PFSK-1 (cell line): ENCODE results near the gene SLC35F1.

Source experiments
- FOXP2 ChIP-seq: optimal IDR thresholded peaks from 2 replicates; pipeline ENCODE3; 2011; ENCODE audit warnings: borderline replicate concordance, control low read depth, inconsistent platforms; ENCODE audit not compliant: insufficient read depth; ENCODE audit errors: extremely low read length, extremely low read depth
- POLR2AphosphoS5 ChIP-seq: IDR thresholded peaks from 2 replicates; pipeline ENCODE4 v1.6.1; 2012; ENCODE audit warnings: low read depth, mild to moderate bottlenecking, control low read depth, low read length, moderate library complexity
- REST ChIP-seq, 2 experiments: IDR thresholded peaks; 2 replicates each; pipeline versions ENCODE4 v1.6.1 to v1.8.0; 2011 to 2012; ENCODE audit warnings: low read depth in 2 of 2, low read length in 2 of 2, control low read depth in 1 of 2, inconsistent platforms in 1 of 2, mild to moderate bottlenecking in 1 of 2, moderate library complexity in 1 of 2; ENCODE audit not compliant: insufficient read depth in 1 of 2
- SIN3A ChIP-seq: IDR thresholded peaks from 2 replicates; pipeline ENCODE4 v1.6.1; 2012; ENCODE audit warnings: mild to moderate bottlenecking, low read length, moderate library complexity, borderline replicate concordance; ENCODE audit not compliant: insufficient read depth
- TAF1 ChIP-seq: IDR thresholded peaks from 2 replicates; pipeline ENCODE4 v1.6.1; 2012; ENCODE audit warnings: low read length, control low read depth, borderline replicate concordance; ENCODE audit not compliant: insufficient read depth

Gene SLC35F1

GRCh38 chr6:118029967-118030366 is 122.9 kb downstream of the SLC35F1 start:
- no peak for TF ChIP-seq REST (IDR thresholded peaks at IDR 0.05; ENCODE audit: insufficient read depth in 1 of 2, low read depth in 2 of 2, low read length in 2 of 2)
- no peak for TF ChIP-seq TAF1
- TF ChIP-seq FOXP2 = no peak
- no peak for TF ChIP-seq SIN3A
- TF ChIP-seq POLR2AphosphoS5 = no peak

- TF ChIP-seq REST (IDR thresholded peaks at IDR 0.05; ENCODE audit: insufficient read depth in 1 of 2, low read depth in 2 of 2, low read length in 2 of 2) (no peak), FOXP2 (no peak), TAF1 (no peak), SIN3A (no peak)
Observed at GRCh38 chr6:118042855-118043254, 135.8 kb downstream of the SLC35F1 start.

- TF ChIP-seq POLR2AphosphoS5 (no peak), REST (IDR thresholded peaks at IDR 0.05; ENCODE audit: insufficient read depth in 1 of 2, low read depth in 2 of 2, low read length in 2 of 2) (no peak), TAF1 (no peak), SIN3A (no peak), FOXP2 (no peak)
Observed at GRCh38 chr6:118044275-118044674, 137.2 kb downstream of the SLC35F1 start.

- TF ChIP-seq TAF1 (no peak), REST (IDR thresholded peaks at IDR 0.05; ENCODE audit: insufficient read depth in 1 of 2, low read depth in 2 of 2, low read length in 2 of 2) (no peak)
Observed at GRCh38 chr6:118054082-118054481, 147.0 kb downstream of the SLC35F1 start.

- TF ChIP-seq POLR2AphosphoS5 (no peak), SIN3A (no peak), FOXP2 (no peak), REST (IDR thresholded peaks at IDR 0.05; ENCODE audit: insufficient read depth in 1 of 2, low read depth in 2 of 2, low read length in 2 of 2) (no peak), TAF1 (no peak)
Observed at GRCh38 chr6:118061666-118062065, 154.6 kb downstream of the SLC35F1 start.
